ENCODE measurements around the gene SVOP.
"Not testable (repeated sequence)": the region's sequence is repeated elsewhere in the genome, so short reads cannot be mapped to it uniquely, and the experiment has no call there.

Gene SVOP

GRCh38 chr12:109004017-109004416, 16.9 kb downstream of the SVOP start:
- H3K4me3 ChIP-seq (ENCODE audit: low read length), result no peak overlapping the region
- no peak for DNase-seq (ENCODE audit: low read depth)
- TF ChIP-seq, protein P1, sequence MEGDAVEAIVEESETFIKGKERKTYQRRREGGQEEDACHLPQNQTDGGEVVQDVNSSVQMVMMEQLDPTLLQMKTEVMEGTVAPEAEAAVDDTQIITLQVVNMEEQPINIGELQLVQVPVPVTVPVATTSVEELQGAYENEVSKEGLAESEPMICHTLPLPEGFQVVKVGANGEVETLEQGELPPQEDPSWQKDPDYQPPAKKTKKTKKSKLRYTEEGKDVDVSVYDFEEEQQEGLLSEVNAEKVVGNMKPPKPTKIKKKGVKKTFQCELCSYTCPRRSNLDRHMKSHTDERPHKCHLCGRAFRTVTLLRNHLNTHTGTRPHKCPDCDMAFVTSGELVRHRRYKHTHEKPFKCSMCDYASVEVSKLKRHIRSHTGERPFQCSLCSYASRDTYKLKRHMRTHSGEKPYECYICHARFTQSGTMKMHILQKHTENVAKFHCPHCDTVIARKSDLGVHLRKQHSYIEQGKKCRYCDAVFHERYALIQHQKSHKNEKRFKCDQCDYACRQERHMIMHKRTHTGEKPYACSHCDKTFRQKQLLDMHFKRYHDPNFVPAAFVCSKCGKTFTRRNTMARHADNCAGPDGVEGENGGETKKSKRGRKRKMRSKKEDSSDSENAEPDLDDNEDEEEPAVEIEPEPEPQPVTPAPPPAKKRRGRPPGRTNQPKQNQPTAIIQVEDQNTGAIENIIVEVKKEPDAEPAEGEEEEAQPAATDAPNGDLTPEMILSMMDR (conservative IDR thresholded peaks at IDR 0.05; ENCODE audit: low read depth, low read length), result no peak

GRCh38 chr12:108996320-108996719, 24.5 kb downstream of the SVOP start:
- DNase-seq (ENCODE audit: low read depth), result no peak
- TF ChIP-seq, protein P1 (conservative IDR thresholded peaks at IDR 0.05; ENCODE audit: low read depth, low read length), result no peak
- no peak overlapping the region for H3K4me3 ChIP-seq (ENCODE audit: low read length)

DNA sequence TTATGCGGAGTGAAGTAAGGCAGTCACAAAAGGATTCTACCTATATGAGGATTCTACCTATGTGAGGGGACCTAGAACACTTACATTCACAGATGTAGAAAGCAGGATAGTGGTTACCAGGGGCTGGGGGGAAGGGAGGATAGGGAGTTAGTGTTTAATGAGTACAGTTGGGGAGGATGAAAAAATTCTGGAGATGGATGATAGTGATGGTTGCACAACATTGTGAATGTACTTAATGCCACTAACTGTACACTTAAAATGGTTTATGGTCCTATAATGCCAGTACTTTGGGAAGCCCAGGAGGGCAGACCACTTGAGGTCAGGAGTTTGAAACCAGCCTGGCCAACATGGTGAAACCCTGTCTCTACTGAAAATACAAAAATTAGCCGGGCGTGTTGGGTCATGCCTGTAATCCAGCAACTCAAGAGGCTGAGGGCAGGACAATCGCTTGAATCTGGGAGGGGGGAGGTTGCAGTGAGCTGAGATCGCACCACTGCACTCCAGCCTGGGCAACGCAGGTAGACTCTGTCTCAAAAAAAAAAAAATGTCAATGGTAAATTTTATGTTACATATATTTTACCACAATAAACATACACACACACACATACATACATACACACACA, 25.4 kb downstream of the SVOP start:
- no peak for DNase-seq (ENCODE audit: low read depth)
- TF ChIP-seq, protein P1 (conservative IDR thresholded peaks at IDR 0.05; ENCODE audit: low read depth, low read length), result no peak
- no peak overlapping the region for H3K4me3 ChIP-seq (ENCODE audit: low read length)

DNA sequence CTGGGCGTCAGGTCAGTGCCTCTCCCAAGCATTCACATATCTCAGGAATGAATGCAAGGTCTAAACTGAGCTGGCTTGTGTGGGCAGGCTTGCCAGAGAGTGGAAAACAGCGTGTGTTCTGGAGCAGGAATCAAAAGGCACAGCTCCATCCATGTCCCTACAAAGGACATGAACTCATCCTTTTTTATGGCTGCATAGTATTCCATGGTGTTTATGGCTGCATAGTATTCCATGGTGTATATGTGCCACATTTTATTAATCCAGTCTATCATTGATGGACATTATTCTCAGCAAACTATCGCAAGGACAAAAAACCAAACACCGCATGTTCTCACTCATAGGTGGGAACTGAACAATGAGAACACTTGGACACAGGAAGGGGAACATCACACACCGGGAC, 30.8 kb downstream of the SVOP start:
- DNase-seq (ENCODE audit: low read depth); H3K4me3 ChIP-seq (ENCODE audit: low read length): not testable (repeated sequence)

- TF ChIP-seq, protein P1 (conservative IDR thresholded peaks at IDR 0.05; ENCODE audit: low read depth, low read length), result no peak
- H3K4me3 ChIP-seq (ENCODE audit: low read length), result no peak overlapping the region
- no peak for DNase-seq (ENCODE audit: low read depth)
Measured at GRCh38 chr12:108989376-108989775, 31.5 kb downstream of the SVOP start.

DNA sequence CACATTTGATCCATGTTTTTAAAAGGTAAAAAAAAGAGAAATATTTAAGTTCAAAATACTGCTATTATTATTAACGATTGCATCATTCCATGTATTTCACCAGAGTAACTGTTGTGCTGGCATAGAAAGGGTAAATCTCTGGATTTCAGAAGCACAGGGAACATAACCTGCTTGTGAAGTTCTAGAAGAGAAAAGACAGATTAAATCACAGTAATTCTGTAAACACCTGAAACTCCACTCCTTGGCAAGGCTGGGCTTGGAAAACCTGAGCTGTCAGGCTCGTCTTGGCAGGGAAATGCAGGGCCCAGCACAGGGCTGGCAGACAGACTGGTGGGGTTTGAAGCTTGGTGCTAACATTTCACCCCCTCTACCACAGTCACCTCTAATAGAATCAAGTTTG, 35.1 kb downstream of the SVOP start:
- no peak overlapping the region for H3K4me3 ChIP-seq (ENCODE audit: low read length)
- no peak for DNase-seq (ENCODE audit: low read depth)
- TF ChIP-seq, protein P1 (conservative IDR thresholded peaks at IDR 0.05; ENCODE audit: low read depth, low read length), result no peak

DNA sequence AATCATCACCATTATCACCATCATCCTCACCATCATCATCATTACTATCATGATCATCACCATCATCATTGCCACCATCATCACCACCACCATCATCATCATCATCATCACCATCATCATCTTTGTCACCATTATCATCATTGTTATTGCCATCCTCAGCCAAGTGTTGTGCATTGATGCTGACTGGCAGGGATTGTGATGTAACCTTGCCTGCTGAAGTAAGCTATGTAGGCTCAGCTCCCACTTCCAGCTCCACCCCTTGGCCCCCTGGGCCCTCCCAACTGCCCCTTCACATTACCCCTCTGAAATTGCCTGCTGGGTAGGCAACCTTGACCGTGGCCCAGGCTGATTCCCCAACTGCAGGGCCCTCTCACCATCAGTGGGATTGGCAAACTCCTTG, 37.6 kb downstream of the SVOP start:
- TF ChIP-seq, protein P1 (conservative IDR thresholded peaks at IDR 0.05; ENCODE audit: low read depth, low read length), result no peak
- no peak for DNase-seq (ENCODE audit: low read depth)
- H3K4me3 ChIP-seq (ENCODE audit: low read length), result no peak overlapping the region
